ENCODE measurements around the gene TXNRD2. TPM values are rescaled to one million over a fixed set of nuclear protein-coding genes. Genes with fewer than 3 reads are reported as not detected.

The TXNRD2 gene
- total RNA-seq, 1 donor from 2014 or later: 47.5 TPM

GRCh38 chr22:19887256-19887985 lies 54.2 kb downstream of the TXNRD2 start:
- Histone ChIP-seq H3K4me1 (peaks cover 35% of the 10 kb centered on the region), H3K36me3 (peaks cover 21% of the 10 kb centered on the region), H3K27ac (peak overlapping the region; percentile 49), H3K9me3 (no peaks in the 10 kb centered on the region), H3K27me3 (ENCODE audit: low read depth) (no peaks in the 10 kb centered on the region), H3K4me3 (no peak overlapping the region)
- peak; percentile 51 for DNase-seq
- intact Hi-C loops (cut with DNase I): no loop called here
- ATAC-seq: no peak
- no peak for TF ChIP-seq CTCF (IDR thresholded peaks at IDR 0.05)

GRCh38 chr22:19886605-19887255 lies 54.9 kb downstream of the TXNRD2 start:
- peak; percentile 79 for DNase-seq
- ATAC-seq: peak; percentile 67 to 74
- no peaks in the 10 kb centered on the region for H3K27me3 ChIP-seq (ENCODE audit: low read depth)
- peaks cover 34% of the 10 kb centered on the region for H3K4me1 ChIP-seq
- no peak overlapping the region for H3K4me3 ChIP-seq
- peak overlapping the region; percentile 75 for H3K27ac ChIP-seq
- peaks cover 21% of the 10 kb centered on the region for H3K36me3 ChIP-seq
- intact Hi-C loops (cut with DNase I): no loop called here
- TF ChIP-seq CTCF (IDR thresholded peaks at IDR 0.05): no peak
- no peaks in the 10 kb centered on the region for H3K9me3 ChIP-seq

GRCh38 chr22:19885841-19886592 lies 55.6 kb downstream of the TXNRD2 start:
- no peak for TF ChIP-seq CTCF (IDR thresholded peaks at IDR 0.05)
- no peaks in the 10 kb centered on the region for H3K27me3 ChIP-seq (ENCODE audit: low read depth)
- intact Hi-C loops (cut with DNase I): no loop called here
- peak; percentile 42 for DNase-seq
- H3K4me1 ChIP-seq: peaks cover 32% of the 10 kb centered on the region
- H3K27ac ChIP-seq: peak overlapping the region; percentile 75
- no peak overlapping the region for H3K4me3 ChIP-seq
- H3K9me3 ChIP-seq: no peaks in the 10 kb centered on the region
- ATAC-seq: no peak
- H3K36me3 ChIP-seq: peaks cover 21% of the 10 kb centered on the region

GRCh38 chr22:19884954-19885751 lies 56.5 kb downstream of the TXNRD2 start:
- H3K4me1 ChIP-seq: peaks cover 29% of the 10 kb centered on the region

More at GRCh38 chr22:19884954-19885751, 56.5 kb downstream of the TXNRD2 start:
- H3K27ac ChIP-seq: no peak overlapping the region
- no peak overlapping the region for H3K4me3 ChIP-seq
- intact Hi-C loops (cut with DNase I): no loop called here
- no peak for ATAC-seq
- no peak for TF ChIP-seq CTCF (IDR thresholded peaks at IDR 0.05)
- no peaks in the 10 kb centered on the region for H3K9me3 ChIP-seq
- no peaks in the 10 kb centered on the region for H3K27me3 ChIP-seq (ENCODE audit: low read depth)
- H3K36me3 ChIP-seq: peaks cover 17% of the 10 kb centered on the region
- no peak for DNase-seq

All from lower lobe of right lung (tissue), 2 donors.